HG03575 (cell line): ENCODE measurements around the gene CDH26.

Source experiments
- ATAC-seq: cut with Tn5 transposase; IDR thresholded peaks from one replicate; pipeline ENCODE4 v1.9.1; 2021; ENCODE audit not compliant: unreplicated experiment, insufficient number of reproducible peaks, low FRiP score; ENCODE audit errors: extremely low read depth

CDH26 gene

DNA sequence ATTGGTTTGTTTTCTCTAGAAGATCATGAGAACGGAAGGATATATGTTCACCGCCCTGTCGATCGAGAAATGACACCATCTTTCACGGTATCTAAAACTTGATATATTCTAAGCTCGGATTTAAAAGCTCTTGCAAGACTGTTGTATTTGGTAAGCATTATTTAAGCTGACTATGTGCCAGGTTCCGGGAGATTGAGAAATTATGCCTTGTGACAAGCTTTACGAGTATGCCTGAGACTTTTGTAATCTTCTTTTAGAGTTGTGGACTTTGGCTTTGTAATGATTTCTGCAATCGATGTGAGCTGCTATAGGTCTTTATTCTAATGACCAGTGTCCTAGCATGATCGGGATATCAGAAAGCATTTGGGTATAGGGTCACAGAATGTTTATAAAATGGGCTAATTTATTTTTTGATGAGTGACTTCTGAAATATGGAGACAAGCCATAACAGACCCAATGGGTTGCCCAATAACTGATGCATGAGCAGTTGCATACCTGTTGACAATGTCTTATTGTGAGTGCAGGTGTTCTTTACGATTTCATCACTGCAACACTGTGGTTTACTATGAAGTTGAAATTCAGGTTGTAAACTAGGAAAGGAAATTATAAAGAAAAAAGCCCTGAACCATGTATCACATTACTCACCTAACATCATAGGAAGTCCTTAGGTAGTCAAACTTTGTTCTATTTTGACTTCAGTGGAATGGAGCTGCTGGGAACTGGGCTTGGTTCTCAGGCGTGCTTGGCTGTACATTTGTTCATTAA, 14.0 kb downstream of the CDH26 start:
- no peak for ATAC-seq

DNA sequence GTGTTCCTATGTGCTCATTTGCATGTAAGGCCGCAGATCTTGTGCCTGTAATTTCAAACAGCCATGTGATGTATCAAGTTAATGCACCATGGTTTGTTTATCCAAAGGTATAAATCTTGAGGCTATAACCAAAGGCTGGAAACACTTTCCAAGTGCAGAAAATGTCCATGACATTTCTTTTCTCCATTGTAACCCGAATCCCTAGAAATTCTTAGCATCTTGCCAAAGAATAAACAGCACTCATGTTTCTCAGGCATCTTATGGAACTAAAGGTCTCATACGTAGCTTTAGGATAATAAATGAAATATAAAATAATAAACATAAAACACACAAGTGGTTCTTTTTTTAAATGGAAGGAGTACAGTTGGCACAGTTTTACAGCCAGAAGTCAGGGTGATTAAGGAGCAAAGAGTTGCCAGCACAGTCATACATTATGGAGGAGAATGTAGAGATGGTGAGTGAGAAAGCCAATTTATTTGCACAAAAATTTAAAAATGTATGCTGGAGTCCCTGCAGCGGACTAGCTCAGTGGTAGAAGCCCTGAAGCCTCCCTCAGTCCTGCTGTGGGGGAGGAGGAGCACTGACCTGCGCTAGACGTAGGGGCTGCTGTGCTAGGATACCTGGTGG, 18.0 kb downstream of the CDH26 start:
- no peak for ATAC-seq

DNA sequence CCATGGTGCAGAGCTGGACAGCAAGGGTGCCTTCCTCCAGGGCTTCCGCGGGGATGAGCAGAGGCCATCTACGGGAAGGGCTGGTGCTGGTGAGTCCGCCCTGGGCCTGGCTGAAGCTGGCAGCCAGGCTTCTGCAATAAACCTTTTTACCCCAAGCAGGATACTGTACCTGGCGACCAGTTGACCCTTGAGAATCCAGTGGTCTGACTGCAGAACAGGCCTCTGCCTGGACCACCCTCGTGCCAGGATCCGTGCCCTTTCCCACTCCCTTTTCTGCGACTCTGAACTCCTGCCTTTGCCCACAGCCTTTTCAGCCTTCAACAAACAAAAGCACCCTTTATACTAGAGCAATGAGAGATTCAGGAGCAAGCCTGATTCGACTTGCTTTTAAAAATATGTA, 18.9 kb downstream of the CDH26 start:
- ATAC-seq: no peak

DNA sequence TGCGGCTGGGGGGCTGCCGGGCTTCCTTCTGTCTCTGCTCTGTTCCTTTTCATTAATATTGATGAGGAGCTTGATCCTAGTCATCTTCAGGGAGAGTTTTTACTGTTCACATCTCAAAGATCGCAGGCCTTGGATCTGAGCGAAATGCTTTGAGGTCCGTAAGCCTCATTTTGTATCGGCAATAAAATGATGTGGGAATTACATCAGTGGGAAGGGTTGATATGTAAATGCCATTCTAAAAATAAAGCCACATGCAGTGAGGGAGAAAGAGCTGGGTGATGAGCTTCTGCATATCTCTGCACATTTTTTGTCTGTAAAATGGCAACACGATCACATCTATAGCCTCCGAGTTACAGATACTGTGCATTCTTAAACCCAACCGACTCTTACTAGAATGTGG, 24.9 kb downstream of the CDH26 start:
- ATAC-seq: no peak

DNA sequence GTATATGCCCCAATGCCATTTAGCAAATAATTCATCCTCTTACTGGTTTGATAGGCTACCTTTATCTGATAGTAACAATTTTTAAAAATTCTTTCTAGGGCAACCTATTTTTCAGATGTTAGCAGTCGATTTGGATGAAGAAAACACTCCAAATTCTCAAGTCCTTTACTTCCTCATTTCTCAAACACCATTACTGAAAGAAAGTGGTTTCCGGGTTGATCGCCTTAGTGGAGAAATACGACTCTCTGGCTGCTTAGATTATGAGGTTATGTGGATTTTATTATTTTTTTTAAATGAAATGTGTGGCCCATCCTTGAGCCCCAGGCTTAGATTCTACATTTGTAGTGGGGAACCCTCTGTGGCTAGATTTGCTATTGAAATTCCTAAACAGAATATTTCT, 26.3 kb downstream of the CDH26 start:
- ATAC-seq: no peak

DNA sequence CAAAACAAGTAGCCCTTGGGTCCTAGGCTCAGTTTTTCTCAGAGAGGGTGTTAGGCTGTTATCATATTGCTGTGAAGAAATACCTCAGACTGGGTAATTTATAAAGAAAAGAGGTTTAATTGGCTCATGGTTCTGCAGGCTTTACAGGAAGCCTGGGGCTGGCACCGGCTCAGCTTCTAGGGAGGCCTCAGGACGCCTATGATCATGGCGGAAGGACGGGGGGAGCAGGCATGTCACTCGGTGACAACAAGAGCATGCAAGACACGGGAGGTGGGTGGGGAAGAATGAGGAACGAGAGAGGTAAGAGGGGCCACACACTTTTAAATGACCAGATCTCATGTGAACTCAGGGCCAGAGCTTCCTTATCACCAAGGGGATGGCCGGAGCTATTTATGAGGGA, 26.9 kb downstream of the CDH26 start:
- ATAC-seq: no peak

DNA sequence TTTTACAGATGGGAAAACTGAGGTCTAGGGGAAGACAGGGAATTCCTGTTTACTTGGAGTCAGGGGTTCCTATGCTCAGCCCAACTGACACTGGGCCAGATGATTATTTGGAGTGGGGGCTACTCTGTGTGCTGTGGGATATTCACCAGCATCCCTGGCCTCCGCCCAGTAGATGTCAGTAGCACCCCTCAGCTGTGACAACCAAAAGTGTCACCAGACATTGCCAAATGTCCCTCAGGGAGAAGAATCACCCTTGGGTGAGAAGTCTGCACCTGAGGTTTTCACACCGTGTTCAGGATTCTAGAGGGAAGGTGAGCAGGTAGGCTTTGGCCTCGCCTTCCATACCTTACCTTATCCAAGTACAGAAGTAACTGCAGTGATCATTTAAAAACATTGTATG, 27.6 kb downstream of the CDH26 start:
- ATAC-seq: no peak

DNA sequence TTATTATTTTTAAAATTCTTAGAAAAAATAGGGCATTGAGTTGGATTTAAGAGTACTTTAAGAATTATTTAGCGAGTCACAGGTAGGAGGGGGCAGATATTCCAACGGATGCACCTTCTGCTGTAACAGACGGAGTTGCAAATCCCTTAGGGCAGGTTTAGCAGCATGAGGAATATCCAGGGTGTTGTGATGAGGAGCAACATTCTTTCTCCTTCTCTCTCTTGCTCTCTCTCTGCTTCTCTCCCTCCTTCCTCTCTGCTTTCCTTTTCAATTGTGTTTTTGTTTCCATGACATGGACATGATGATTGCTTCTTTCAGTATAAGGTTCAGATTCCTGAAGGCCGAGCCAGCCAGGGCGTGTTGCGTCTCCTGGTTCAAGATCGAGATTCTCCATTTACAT, 28.9 kb downstream of the CDH26 start:
- no peak for ATAC-seq

DNA sequence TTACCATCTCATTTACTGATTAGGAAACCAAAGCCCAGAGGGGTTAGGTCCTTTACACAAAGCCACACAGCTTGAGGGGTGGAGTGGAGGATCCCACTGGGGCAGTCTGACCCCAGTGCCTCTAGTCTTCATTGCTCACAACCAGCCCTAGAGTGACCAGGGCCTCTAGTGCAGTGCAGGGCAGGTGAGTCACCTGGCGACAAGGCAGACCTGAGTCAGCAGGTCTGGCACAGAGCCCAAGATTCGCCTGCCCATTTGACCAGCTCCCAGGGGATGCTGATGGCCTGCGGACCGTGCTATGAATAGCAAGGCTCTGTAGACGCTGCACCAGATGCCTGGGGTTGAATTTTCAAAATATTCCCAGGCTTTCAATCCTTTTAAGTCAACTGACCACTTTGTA, 29.9 kb downstream of the CDH26 start:
- ATAC-seq: no peak

DNA sequence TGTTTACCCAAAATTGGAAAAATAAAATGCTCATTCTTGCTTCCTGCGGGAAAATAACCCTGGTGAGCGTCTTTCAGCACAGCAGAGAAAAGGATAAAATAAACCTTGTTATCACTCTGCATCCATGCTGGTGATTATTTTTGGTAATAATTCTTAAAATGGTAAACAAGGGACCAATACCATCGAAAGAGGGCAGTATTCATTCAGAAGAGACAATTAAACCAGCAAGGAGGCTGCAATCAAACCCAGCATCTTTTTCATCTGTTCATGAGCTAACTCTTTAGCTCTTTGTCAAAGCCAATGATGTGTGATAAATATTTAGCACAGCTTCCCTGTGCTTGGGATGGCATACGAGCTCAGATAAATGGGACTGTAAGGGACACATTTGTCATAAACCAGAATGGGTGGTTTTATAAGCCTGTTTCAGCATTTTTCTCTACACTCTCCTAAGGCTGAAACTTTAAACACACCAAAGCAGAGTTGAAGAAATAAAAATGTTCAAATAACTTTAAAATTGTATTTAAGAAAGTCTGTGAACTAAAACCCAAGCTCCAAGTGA, 34.4 kb downstream of the CDH26 start:
- ATAC-seq: no peak

DNA sequence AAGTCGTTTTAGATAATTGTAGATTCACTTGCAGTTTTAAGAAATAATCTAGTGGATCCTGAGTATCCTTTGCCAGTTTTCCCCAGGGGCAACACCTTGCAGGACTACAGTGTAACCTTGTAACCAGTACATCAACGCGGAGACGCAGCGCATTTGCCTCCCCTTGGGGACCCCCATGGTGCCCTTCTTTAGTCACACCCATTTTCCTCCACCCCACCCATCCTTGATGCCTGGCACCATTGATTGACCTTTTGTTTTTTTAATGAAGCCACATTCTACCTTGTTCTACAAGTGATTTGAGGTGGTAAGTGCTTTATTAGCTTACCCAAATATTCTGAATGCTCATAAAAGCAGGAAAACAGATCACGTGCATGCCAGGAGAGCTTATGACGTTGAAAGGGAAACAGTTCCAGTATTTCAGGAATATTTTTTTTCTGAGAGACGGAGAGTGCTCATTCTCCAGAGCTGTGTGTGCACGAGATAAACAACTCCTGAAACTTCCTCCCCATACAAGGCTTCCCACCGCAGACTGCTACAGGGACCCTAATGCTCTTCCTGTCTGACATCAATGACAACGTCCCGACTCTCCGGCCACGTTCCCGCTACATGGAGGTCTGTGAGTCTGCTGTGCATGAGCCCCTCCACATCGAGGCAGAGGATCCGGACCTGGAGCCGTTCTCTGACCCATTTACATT, 35.7 kb downstream of the CDH26 start:
- no peak for ATAC-seq

DNA sequence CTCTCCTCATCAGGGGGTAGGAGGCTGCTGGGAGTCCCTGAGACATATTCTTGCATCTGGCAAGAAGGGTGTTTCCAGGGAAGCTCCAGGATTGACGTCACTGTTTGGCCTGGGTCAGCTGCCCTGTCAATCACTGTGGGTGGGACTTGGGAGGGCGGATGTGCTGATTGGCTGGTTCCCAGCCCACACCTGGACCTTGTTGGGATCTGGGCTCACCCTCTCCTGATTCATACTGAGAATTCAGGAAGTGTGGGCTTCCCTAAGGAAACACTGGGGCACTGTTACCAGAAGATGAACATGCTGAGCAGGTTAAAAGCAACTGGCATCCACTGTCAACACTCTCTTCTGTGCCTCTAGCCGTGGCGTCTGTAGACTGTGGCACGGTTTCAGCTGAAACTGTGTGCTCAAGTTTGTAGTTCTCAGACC, 36.5 kb downstream of the CDH26 start:
- ATAC-seq: no peak

DNA sequence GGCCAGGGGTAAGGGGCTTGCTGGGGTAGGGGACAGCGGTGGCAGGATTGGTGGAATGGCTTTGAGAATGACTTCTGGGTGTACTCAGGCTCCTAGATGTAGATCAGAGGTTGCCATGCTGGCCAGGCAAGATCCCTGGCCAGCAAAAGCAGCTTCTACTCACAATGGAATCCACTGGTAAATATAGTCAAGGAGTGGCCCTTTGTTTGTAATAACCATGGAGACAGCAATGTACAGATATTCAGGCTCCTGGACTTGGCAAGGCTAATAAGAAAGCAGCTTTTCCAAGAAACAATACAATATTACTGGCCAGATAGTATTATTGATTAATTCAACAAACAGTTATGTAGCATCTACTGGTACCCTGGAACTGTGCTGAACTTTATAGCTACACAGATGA, 37.9 kb downstream of the CDH26 start:
- ATAC-seq: no peak

DNA sequence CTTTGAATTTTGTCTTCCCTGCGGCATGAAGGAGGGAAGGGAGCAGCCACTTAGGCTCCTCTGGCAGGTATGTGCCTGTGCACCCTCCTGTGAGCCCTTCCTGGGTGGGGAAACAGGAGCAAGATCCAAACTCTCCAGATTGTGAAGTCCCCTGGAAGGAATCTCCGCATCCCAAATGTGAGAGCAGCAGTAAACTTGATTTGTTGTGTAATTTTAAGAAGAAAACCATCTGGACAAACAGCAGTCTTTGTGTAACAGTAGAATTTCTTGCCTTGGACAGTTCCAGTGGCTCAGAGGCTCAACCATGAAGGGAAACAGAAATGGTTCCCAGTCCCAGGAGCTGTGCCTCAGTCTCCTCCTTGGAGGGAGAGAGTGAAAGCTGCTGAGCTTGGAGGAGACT, 39.7 kb downstream of the CDH26 start:
- no peak for ATAC-seq

DNA sequence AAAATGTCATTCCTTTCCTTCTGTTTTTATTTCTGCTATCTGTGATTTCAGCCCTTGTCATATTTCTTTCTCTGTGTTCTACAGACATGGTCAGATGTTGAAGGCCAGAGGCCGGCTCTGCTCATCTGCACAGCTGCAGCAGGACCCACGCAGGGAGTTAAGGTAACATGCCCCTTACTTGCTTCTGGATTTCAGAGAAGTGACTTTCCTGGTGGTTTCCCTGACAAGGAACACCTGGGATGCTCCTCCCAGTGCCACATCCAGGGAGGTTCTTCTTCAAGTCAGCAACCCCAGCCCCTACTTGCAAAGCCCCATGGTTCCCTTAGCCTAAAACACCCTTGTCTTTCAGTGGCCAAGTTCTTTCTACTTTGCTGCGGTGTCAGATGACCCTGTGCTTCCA, 41.3 kb downstream of the CDH26 start:
- ATAC-seq: no peak

DNA sequence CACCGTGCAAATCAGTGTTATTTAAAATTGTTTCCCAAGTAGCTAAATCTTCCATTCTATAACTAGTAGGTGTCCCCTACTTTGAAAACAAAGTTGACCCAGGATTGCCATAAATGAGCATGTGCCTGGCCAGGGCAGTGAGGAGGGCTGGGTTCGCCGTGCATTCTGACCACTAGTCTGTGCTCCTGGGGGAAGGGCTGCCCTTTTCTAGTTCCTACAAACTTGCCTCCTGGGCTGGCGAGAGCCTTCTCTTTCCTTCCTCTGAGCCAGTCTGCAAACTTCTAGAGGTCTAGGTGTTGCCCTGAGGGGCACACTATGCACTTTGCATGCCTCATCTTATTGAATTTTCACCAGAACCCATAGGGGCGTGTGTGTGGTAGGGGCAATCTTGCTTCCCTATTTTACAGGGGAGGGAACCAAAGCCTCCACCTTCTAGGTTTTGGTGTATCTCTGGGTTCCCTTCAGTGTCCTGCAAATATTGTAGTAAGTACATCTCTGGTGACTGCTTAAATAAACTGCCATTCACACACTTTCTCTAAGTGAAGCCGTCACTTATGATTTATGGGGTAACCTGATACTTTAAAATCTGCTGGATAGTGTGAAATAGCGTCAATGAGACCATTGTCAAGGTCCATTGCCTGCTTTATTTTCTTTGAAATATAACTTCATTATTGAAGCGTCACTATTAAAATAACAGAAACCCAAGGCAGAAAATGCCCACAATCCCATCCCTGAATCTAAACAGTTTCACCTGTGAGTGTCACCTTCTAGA, 42.2 kb downstream of the CDH26 start:
- no peak for ATAC-seq

DNA sequence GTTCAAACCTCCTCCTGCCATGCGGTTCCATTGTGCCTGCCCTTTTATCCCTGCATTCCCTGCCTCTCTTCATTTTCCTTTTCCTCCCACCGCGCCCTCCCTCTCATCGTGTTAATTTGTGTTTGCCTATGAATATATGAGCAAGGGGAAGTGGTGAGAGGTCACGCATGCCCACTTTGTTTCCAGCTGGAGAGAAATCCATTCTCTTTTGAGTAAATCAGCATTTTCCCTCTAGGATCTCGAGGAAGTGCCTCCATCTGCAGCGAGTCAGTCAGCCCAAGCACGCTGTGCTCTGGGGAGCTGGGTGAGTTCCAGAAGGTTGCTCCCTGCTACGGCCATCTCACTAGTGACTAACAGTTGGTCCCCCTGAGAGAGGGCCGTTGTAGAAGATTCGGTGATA, 42.9 kb downstream of the CDH26 start:
- ATAC-seq: no peak

DNA sequence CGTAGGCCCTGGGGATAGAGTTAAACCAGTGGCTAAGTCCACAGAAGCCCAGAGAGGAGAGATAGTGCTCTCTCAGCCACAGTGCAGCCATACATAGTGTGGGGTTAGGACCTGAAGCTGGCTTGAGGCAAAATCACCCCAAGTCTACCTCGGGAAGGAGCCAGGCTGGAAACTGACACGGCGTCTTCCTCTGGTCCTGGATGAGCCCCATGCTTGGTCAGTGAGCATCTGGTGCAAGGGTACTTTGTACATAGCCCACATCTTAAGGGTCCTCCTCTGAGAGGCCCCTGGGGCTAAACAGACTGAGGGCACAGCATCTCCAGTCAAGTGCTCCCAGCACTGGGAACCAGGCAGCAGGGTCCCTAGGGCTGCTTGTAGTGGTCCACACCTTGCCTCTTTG, 45.6 kb downstream of the CDH26 start:
- ATAC-seq: no peak

DNA sequence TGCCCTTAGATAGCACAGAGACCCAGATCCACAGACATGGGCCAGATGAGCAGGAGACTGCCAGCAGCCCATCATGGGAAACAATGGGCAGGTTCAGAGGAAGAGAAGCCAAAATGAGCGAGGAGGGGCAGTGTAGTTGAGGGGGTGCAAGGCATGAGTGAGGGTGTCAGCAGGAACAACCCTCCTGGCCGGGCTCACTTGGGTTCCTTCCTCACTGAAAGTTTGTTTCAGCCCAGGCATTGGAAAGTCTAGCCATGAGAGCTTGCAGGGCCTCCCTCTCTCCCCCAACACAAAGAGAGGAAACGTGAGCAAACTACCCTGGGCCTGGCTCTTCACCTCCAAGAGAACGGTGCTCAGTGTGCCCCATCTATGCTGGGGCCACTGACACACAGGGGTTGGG, 48.0 kb downstream of the CDH26 start:
- ATAC-seq: no peak
